Gastrocnemius medialis (tissue), 4 donors: ENCODE measurements around the gene PCBP1.

ENCODE experiments used
- CTCF ChIP-seq, 5 experiments: fragments of 450-650 bp in 3 of 5; fragments of 200-600 bp in 2 of 5; sonication (generic) in 2 of 5; IDR thresholded peaks in 4 of 5; conservative IDR thresholded peaks in 1 of 5; 1 replicate in 4 of 5; 2 replicates in 1 of 5; pipeline ENCODE4 v1.5.1; 2016 to 2019; ENCODE audit warnings: antibody characterized with exemption in 5 of 5, mild to moderate bottlenecking in 3 of 5, moderate library complexity in 3 of 5
- POLR2A ChIP-seq, 2 donors: fragments of 450-650 bp; IDR thresholded peaks; one replicate each; pipeline ENCODE4 v1.6.1; 2017; ENCODE audit warnings: antibody characterized with exemption in 2 of 2, mild to moderate bottlenecking in 2 of 2, moderate library complexity in 2 of 2

- TF ChIP-seq POLR2A (IDR thresholded peaks at IDR 0.05) (no peak), CTCF (IDR thresholded peaks at IDR 0.05 in 4 of 5, conservative IDR thresholded peaks at IDR 0.05 in 1 of 5) (no peak)
These were observed 3.7 kb upstream of the PCBP1 start for GRCh38 chr2:70083344-70084156.
